GM12872 (cell line): ENCODE measurements around the gene VTI1A.

Experiments
- TF ChIP-seq, protein P1 (sequence below): IDR thresholded peaks from 3 replicates; pipeline ENCODE4 v1.5.1; 2011; ENCODE audit warnings: low read depth, mild to moderate bottlenecking, low read length, moderate library complexity; ENCODE audit not compliant: insufficient read depth

VTI1A gene

GRCh38 chr10:112807013-112807412, 360.0 kb downstream of the VTI1A start:
- TF ChIP-seq, protein P1, sequence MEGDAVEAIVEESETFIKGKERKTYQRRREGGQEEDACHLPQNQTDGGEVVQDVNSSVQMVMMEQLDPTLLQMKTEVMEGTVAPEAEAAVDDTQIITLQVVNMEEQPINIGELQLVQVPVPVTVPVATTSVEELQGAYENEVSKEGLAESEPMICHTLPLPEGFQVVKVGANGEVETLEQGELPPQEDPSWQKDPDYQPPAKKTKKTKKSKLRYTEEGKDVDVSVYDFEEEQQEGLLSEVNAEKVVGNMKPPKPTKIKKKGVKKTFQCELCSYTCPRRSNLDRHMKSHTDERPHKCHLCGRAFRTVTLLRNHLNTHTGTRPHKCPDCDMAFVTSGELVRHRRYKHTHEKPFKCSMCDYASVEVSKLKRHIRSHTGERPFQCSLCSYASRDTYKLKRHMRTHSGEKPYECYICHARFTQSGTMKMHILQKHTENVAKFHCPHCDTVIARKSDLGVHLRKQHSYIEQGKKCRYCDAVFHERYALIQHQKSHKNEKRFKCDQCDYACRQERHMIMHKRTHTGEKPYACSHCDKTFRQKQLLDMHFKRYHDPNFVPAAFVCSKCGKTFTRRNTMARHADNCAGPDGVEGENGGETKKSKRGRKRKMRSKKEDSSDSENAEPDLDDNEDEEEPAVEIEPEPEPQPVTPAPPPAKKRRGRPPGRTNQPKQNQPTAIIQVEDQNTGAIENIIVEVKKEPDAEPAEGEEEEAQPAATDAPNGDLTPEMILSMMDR: no peak

GRCh38 chr10:112809736-112810135, 362.7 kb downstream of the VTI1A start:
- TF ChIP-seq, protein P1: no peak

DNA sequence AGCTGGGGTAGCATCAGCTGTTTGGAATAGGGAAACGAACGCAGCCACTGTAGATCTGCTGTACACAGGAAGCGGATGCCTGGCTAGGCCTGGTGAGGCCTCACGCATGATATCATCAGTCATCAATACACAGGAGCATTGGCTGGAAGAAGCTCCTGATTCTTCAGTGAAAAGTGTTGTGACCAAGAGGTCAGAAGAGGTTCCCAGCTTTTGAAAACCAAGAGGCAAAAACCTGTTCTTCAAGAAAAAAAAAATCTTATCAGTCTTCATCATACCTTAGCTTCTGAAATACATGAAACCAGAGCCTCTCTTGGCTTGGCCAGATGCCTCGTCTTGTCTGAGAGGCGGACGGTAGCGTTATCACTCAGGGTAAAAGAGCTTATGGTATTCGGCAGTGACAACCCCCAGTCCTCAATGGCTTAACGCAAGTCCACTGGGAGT, 363.7 kb downstream of the VTI1A start:
- TF ChIP-seq, protein P1: no peak

GRCh38 chr10:112811741-112812551, 364.9 kb downstream of the VTI1A start:
- TF ChIP-seq, protein P1: no peak

DNA sequence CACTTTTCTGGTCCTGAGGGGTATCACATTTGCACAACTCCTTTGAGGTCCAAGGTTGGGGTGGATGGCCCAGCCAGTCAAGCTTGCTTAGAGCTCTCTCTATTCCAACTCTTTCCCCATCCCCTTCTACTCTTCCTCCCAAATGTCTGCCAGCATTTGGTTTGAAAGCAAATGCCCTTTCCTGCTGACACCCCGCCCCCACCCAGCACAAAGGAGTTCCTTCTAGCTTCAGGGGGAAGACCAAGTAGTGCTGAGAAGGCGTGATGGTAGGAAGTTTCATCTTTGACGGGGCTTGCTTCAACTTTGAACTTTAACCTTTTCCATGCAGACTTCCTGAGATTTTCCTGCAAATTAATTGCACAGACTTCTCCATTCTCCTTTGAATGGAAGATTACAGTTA, 365.6 kb downstream of the VTI1A start:
- TF ChIP-seq, protein P1: no peak

DNA sequence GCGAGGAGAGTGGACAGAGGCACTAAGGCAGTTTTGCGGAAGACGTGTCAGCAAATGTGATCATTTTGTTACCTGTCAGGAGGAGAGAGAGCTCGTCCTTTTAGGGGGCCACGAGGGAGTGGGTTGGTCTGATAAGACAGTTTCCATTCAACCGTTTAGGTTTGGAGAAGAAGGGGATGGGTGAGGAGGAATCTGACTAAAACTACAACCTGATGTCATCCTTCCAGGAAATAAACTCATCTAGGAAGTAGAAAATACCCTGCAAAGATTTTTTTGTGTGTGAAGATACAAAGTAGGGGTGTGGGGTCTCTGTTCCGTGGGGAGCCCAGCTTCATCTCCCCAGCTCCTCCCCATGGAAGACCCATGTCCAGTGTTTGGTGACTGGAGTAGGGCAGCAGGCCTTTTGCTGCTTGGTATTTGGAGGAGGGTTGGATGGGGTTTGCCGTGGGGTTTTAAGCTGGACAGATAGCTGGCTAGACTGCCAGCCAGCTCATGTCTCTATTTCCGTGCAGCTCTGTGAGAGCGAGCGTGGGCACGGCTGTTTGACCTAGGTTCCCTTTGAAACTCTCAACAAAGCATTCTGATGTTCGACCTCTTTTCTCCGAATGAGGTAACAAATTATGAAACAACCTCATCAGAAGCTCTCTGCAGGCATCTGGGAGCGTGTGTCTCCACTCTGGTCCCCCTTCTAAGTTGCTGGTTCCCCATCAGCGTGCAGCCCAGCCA, 367.0 kb downstream of the VTI1A start:
- TF ChIP-seq, protein P1: no peak

GRCh38 chr10:112815269-112816032, 368.4 kb downstream of the VTI1A start:
- TF ChIP-seq, protein P1: no peak
